Measurements from ENCODE around the gene DUSP11.

DNA sequence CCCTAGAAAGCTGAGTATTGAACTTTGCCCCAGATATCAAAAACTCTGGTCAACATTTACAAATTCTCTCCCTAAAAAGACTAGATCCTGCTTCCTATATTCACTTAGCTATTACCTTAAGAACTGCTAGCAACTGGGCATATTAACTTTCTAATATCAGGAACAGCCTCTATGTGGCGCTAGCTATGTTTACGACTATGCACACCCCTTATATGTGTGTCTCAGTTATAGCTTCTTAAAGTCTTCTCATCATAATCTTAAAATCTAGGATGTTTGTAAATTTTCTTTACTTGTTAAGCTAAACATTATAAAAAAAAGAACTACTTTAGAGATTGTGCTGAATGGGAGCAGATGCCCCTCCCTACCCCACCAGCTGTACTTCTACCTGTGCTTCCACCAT, 47.1 kb upstream of the DUSP11 start:
- TF ChIP-seq, protein P1, sequence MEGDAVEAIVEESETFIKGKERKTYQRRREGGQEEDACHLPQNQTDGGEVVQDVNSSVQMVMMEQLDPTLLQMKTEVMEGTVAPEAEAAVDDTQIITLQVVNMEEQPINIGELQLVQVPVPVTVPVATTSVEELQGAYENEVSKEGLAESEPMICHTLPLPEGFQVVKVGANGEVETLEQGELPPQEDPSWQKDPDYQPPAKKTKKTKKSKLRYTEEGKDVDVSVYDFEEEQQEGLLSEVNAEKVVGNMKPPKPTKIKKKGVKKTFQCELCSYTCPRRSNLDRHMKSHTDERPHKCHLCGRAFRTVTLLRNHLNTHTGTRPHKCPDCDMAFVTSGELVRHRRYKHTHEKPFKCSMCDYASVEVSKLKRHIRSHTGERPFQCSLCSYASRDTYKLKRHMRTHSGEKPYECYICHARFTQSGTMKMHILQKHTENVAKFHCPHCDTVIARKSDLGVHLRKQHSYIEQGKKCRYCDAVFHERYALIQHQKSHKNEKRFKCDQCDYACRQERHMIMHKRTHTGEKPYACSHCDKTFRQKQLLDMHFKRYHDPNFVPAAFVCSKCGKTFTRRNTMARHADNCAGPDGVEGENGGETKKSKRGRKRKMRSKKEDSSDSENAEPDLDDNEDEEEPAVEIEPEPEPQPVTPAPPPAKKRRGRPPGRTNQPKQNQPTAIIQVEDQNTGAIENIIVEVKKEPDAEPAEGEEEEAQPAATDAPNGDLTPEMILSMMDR (conservative IDR thresholded peaks at IDR 0.05; ENCODE audit: low read length) = peak; percentile 84
- no peak for TF ChIP-seq EZH2phosphoT487 (IDR thresholded peaks at IDR 0.05; ENCODE audit: borderline replicate concordance, low read depth, low read length)

All from OCI-LY7 (cell line).